Loucy (cell line): Measurements from ENCODE around the gene NKAIN2.

Experiments used
- H2AFZ ChIP-seq: fragments of 200-600 bp; sonication (generic); 2 replicates; pipeline ENCODE4 v1.6.0; 2016; ENCODE audit warnings: antibody characterized with exemption, mild to moderate bottlenecking, low read length, moderate library complexity
- H3F3A ChIP-seq: fragments of 200-600 bp; 2 replicates; pipeline ENCODE4 v1.6.0; 2016; ENCODE audit warnings: antibody characterized with exemption, low read depth, mild to moderate bottlenecking
- H3K27me3 ChIP-seq: fragments of 200-600 bp; sonication (generic); 2 replicates; pipeline ENCODE4 v1.6.1; 2014; ENCODE audit warnings: low read length, mild to moderate bottlenecking; ENCODE audit not compliant: insufficient read depth, poor library complexity, severe bottlenecking
- H3K36me3 ChIP-seq: fragments of 200-600 bp; sonication (generic); 2 replicates; pipeline ENCODE4 v1.6.1; 2016; ENCODE audit warnings: low read length; ENCODE audit not compliant: insufficient read depth
- H3K4me1 ChIP-seq: fragments of 200-600 bp; sonication (generic); 2 replicates; pipeline ENCODE4 v1.5.1; 2014; ENCODE audit warnings: low read length, mild to moderate bottlenecking; ENCODE audit not compliant: insufficient read depth, poor library complexity, severe bottlenecking
- H3K4me2 ChIP-seq: fragments of 200-600 bp; sonication (generic); 2 replicates; pipeline ENCODE4 v1.6.0; 2014; ENCODE audit warnings: antibody characterized with exemption, low read length, low read depth, mild to moderate bottlenecking; ENCODE audit not compliant: poor library complexity, severe bottlenecking
- H3K4me3 ChIP-seq: fragments of 200-600 bp; sonication (generic); 2 replicates; pipeline ENCODE4 v1.5.1; 2014; ENCODE audit warnings: low read length, mild to moderate bottlenecking, mixed read lengths; ENCODE audit not compliant: poor library complexity, severe bottlenecking
- H3K79me2 ChIP-seq: fragments of 200-600 bp; sonication (generic); 2 replicates; pipeline ENCODE4 v1.6.1; 2014; ENCODE audit warnings: low read length; ENCODE audit not compliant: insufficient read depth
- H3K9ac ChIP-seq: fragments of 200-600 bp; sonication (generic); 2 replicates; pipeline ENCODE4 v1.6.0; 2014; ENCODE audit warnings: mild to moderate bottlenecking, low read depth, low read length, moderate library complexity; ENCODE audit not compliant: poor library complexity, severe bottlenecking
- H3K9me2 ChIP-seq: fragments of 200-600 bp; sonication (generic); replicated peaks from 2 replicates; pipeline ENCODE4 v1.6.1; 2016; ENCODE audit warnings: low read depth, low read length, mixed read lengths
- H3K9me3 ChIP-seq: fragments of 200-600 bp; sonication (generic); 2 replicates; pipeline ENCODE4 v1.6.1; 2014; ENCODE audit warnings: mild to moderate bottlenecking, antibody characterized with exemption, low read length, low read depth; ENCODE audit not compliant: insufficient read depth
- H4K20me1 ChIP-seq: fragments of 200-600 bp; sonication (generic); 2 replicates; pipeline ENCODE4 v1.6.0; 2014; ENCODE audit warnings: antibody characterized with exemption, low read length, mild to moderate bottlenecking; ENCODE audit not compliant: insufficient read depth, poor library complexity, severe bottlenecking
- CTCF ChIP-seq: fragments of 200-600 bp; sonication (generic); conservative IDR thresholded peaks from 2 replicates; pipeline ENCODE4 v1.5.1; 2014; ENCODE audit warnings: mild to moderate bottlenecking, antibody characterized with exemption, low read length
- EZH2phosphoT487 ChIP-seq: fragments of 200-600 bp; IDR thresholded peaks from 2 replicates; pipeline ENCODE4 v1.6.1; 2018; ENCODE audit warnings: antibody characterized with exemption, mild to moderate bottlenecking, moderate library complexity, borderline replicate concordance

NKAIN2 gene

DNA sequence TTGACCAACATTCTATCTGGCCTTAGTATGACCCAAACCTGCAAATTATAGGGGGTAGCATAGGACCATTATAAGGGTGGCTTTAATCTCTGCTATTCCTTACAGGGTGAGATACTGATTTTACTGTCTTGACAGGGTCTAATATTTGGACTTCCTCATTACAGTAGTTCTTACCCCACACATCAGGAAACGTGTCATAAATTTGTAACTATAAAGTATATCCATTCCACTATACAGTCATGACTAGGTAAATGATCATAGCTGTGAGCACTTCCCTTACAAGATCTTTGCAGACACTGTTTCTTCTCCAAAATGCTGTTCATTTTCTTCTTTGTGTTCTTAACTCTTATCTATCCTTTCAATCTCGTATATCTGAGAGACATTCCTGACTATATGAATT lies 639.9 kb downstream of the NKAIN2 start:
- no peak overlapping the region for H3K4me3 ChIP-seq
- H3K9ac ChIP-seq = no peak overlapping the region
- no peak overlapping the region for H2AFZ ChIP-seq
- no peak overlapping the region for H3K4me2 ChIP-seq
- no peaks in the 10 kb centered on the region for H3K9me3 ChIP-seq
- no peaks in the 10 kb centered on the region for H4K20me1 ChIP-seq
- no peaks in the 10 kb centered on the region for H3K9me2 ChIP-seq
- TF ChIP-seq CTCF (no peak), EZH2phosphoT487 (no peak)
- H3K36me3 ChIP-seq = no peaks in the 10 kb centered on the region
- H3K79me2 ChIP-seq = no peaks in the 10 kb centered on the region
- H3F3A ChIP-seq = no peaks in the 10 kb centered on the region
- H3K4me1 ChIP-seq = no peaks in the 10 kb centered on the region
- no peaks in the 10 kb centered on the region for H3K27me3 ChIP-seq

DNA sequence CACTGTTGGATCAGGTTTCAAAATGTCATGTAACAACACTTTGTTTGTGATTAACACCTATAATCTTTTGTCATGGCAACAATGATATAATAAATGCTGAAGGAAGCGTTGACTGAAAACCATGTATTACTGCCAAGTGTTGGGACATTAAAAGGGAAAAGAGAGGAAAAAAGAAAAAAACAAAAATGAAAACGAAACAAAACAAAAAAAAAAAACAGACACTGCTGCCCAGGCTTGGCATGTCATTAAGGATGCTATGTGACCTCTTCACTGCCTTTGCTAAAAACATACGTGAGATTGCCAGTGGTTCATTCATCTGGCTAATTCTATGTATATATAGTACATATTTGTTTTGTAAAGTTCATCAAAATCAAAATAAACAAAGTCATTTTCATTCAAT lies 641.9 kb downstream of the NKAIN2 start:
- Histone ChIP-seq H3K4me1 (no peaks in the 10 kb centered on the region), H3K27me3 (no peaks in the 10 kb centered on the region), H3K9me2 (no peaks in the 10 kb centered on the region), H2AFZ (no peak overlapping the region), H3K4me2 (no peak overlapping the region), H3K9ac (no peak overlapping the region), H4K20me1 (no peaks in the 10 kb centered on the region), H3K36me3 (no peaks in the 10 kb centered on the region), H3K9me3 (no peaks in the 10 kb centered on the region), H3K79me2 (no peaks in the 10 kb centered on the region), H3F3A (no peaks in the 10 kb centered on the region), H3K4me3 (no peak overlapping the region)
- TF ChIP-seq EZH2phosphoT487 (no peak), CTCF (no peak)

DNA sequence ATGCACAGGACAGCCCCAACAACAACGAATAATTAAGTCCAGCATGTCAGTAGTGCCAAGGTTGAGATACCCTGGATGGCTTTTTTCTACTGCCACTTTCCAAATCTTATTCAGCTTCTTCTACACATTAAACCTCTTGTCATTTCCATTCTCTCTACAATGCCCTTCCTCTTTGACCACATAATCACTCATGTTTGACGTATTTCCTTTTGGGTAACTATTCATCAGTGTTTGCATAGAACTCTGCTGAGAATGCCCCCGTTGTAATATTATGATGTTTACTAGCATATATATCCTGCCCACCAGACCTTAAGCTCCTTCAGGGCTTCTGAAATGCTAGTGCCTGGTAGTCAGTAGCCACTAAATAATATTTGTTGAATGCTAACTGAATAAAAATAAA lies 643.3 kb downstream of the NKAIN2 start:
- TF ChIP-seq CTCF (no peak), EZH2phosphoT487 (no peak)

More for the DNA sequence above, 643.3 kb downstream of the NKAIN2 start:
- Histone ChIP-seq H3K4me1 (no peaks in the 10 kb centered on the region), H3K9me2 (no peaks in the 10 kb centered on the region), H3K79me2 (no peaks in the 10 kb centered on the region), H3F3A (no peaks in the 10 kb centered on the region), H4K20me1 (no peaks in the 10 kb centered on the region), H3K9ac (no peak overlapping the region), H3K4me3 (no peak overlapping the region), H3K27me3 (no peaks in the 10 kb centered on the region), H3K9me3 (no peaks in the 10 kb centered on the region), H3K4me2 (no peak overlapping the region), H3K36me3 (no peaks in the 10 kb centered on the region), H2AFZ (no peak overlapping the region)
